H1 (cell line): ENCODE measurements around the gene PARD3.

ENCODE experiments used
- CHD2 ChIP-seq: IDR thresholded peaks from 2 replicates; pipeline ENCODE4 v1.6.1; 2012; ENCODE audit warnings: low read length, improper control_type of control experiment
- CREB1 ChIP-seq: IDR thresholded peaks from 2 replicates; pipeline ENCODE4 v1.6.1; 2012; ENCODE audit warnings: inconsistent platforms
- GABPA ChIP-seq: IDR thresholded peaks from 2 replicates; pipeline ENCODE4 v1.6.1; 2011; ENCODE audit warnings: mild to moderate bottlenecking, low read length, moderate library complexity, borderline replicate concordance; ENCODE audit not compliant: insufficient read depth
- POLR2A ChIP-seq, 2 experiments: IDR thresholded peaks; 1 replicate in 1 of 2; 2 replicates in 1 of 2; pipeline ENCODE4 v1.6.1; 2011; ENCODE audit warnings: low read depth in 2 of 2, low read length in 2 of 2, mild to moderate bottlenecking in 2 of 2; ENCODE audit errors: control extremely low read depth in 1 of 2
- POLR2AphosphoS5 ChIP-seq: IDR thresholded peaks from 2 replicates; pipeline ENCODE4 v1.6.1; 2011; ENCODE audit warnings: low read depth, low read length
- SP2 ChIP-seq: IDR thresholded peaks from 2 replicates; pipeline ENCODE4 v1.6.1; 2012; ENCODE audit warnings: mild to moderate bottlenecking, low read length, inconsistent platforms
- TF ChIP-seq, protein P1 (sequence below), 3 experiments: IDR thresholded peaks; 1 replicate in 2 of 3; 2 replicates in 1 of 3; pipeline versions ENCODE4 v1.5.1 to v1.6.1; 2011; ENCODE audit warnings: low read length in 3 of 3, mild to moderate bottlenecking in 3 of 3, inconsistent platforms in 2 of 3, low read depth in 1 of 3, moderate library complexity in 1 of 3; ENCODE audit not compliant: insufficient read depth in 1 of 3; ENCODE audit errors: control extremely low read depth in 1 of 3

DNA sequence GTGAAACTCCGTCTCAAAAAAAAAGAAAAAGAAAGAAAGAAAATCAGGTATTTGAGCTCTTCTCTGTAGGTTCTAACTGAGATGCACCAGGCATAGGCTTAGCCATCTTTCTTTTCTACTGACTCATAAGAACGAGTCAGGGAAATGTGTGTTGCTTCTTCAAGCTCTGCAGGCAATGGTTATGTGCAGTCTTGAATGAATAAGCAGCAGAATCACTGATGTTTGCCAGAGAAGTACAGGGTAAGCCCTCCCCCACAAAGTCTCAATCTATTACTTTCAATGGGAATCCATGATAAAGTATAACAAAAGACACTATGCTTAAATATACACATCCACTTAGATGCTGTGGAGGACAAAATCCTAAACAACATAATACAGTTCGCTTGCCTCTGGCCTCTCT lies 239.2 kb downstream of the PARD3 start:
- TF ChIP-seq, protein P1, sequence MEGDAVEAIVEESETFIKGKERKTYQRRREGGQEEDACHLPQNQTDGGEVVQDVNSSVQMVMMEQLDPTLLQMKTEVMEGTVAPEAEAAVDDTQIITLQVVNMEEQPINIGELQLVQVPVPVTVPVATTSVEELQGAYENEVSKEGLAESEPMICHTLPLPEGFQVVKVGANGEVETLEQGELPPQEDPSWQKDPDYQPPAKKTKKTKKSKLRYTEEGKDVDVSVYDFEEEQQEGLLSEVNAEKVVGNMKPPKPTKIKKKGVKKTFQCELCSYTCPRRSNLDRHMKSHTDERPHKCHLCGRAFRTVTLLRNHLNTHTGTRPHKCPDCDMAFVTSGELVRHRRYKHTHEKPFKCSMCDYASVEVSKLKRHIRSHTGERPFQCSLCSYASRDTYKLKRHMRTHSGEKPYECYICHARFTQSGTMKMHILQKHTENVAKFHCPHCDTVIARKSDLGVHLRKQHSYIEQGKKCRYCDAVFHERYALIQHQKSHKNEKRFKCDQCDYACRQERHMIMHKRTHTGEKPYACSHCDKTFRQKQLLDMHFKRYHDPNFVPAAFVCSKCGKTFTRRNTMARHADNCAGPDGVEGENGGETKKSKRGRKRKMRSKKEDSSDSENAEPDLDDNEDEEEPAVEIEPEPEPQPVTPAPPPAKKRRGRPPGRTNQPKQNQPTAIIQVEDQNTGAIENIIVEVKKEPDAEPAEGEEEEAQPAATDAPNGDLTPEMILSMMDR (IDR thresholded peaks at IDR 0.05; ENCODE audit: control extremely low read depth in 1 of 3, insufficient read depth in 1 of 3, low read depth in 1 of 3, low read length in 3 of 3) = no peak
- no peak for TF ChIP-seq CHD2
- no peak for TF ChIP-seq GABPA
- TF ChIP-seq SP2 = no peak
- no peak for TF ChIP-seq CREB1
- TF ChIP-seq POLR2A (IDR thresholded peaks at IDR 0.05; ENCODE audit: control extremely low read depth in 1 of 2, low read depth in 2 of 2, low read length in 2 of 2) = no peak
- TF ChIP-seq POLR2AphosphoS5 = no peak
